A204.1 (cell line): ENCODE results near the gene TNFRSF11A.

Source experiments
- FAIRE-seq: peaks from 2 replicates; lab custom pipeline; 2012; peaks lifted over from hg19 to GRCh38; lab: Jason Lieb, UNC

TNFRSF11A gene

DNA sequence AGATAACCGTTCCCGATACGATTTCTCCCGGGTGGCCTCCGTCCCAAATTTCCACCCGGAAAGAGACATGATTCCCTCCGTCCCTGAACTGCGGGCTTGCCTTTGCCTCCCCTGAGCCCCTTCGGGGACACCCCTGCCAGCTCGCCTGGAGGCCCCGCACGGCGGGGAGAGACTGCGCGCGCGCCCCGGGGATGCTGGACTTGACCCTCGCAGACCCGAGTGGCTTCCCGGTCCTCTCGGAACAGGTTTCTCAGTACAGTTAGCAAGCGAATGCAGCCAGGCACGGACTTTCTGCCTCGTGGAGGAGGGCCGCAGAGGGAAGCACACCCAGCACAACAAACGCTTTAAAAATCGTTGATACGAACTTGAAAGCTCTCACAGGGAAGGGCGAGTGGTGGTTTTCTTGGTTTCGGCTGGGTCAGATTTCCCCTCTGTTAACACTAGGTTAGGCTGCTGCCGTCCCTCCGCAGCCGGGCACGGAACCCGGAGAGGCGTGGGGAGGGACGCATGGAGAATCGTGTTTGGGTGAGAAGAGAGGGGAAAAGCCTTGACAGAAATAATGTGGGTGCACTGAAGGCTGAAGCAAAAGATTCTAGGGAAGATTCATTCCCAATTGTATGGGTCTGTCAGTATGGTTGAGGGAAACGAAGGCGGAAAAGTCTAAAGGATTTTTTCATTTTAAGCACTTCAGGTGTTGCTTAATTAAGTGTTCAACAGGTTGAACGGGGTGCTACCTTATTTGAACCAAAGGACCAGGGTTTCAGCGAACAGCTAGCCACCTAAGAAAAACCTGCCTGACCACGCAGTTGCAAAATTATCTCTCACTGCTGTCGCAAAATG is 916 bp downstream of the TNFRSF11A start:
- FAIRE-seq: no peak

DNA sequence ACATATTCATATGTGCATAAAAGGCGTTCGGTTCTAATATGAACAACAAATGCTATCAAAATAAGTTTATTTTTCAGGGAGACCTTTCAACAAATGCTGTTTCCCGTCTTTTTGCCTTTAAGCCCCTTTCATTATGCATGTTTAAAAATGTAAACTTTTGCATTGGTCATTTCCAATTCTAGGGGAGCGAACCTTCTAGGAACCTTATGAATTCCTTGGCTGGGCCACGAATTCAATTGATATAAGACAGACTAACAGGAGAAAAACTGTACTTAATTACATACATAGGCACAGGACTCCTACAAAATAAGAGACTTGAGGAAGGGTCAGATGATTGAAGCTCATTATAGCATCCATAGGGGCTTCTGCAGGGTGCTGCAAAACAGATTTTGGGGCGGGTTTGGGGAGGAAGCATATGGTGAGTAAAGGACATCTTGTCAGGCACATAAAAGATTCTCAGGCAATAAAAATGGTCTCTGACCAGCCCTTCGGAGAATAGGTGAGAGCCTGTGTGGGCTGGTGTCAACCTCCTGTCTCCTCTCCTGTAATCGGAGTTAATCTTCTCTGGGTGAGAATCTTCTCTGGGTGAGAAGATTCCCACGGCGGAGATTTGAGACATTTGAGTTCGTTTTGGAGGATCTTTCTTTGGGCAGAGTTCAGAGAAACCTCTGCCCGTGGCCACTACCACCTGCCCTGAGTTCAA is 1.7 kb downstream of the TNFRSF11A start:
- FAIRE-seq: no peak

DNA sequence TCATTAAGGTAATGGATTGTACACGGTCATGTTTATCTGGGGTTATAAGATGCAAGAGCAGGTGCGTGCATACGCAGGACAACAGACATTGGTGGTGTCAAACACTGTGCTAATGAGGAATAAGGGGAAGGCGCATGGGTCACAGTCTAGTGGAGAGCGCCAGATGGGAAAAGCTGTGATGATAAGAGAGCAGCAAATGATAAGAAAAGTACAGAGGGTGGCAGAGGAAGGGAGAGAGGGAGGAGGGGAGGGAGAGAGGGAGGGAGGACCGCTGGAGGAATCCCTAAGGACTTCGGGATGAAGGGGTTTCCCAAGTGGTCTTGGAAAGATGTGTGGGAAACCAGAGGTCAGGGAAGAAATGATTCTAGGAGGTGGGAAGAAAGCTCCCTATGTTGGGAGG is 2.9 kb downstream of the TNFRSF11A start:
- no peak for FAIRE-seq

DNA sequence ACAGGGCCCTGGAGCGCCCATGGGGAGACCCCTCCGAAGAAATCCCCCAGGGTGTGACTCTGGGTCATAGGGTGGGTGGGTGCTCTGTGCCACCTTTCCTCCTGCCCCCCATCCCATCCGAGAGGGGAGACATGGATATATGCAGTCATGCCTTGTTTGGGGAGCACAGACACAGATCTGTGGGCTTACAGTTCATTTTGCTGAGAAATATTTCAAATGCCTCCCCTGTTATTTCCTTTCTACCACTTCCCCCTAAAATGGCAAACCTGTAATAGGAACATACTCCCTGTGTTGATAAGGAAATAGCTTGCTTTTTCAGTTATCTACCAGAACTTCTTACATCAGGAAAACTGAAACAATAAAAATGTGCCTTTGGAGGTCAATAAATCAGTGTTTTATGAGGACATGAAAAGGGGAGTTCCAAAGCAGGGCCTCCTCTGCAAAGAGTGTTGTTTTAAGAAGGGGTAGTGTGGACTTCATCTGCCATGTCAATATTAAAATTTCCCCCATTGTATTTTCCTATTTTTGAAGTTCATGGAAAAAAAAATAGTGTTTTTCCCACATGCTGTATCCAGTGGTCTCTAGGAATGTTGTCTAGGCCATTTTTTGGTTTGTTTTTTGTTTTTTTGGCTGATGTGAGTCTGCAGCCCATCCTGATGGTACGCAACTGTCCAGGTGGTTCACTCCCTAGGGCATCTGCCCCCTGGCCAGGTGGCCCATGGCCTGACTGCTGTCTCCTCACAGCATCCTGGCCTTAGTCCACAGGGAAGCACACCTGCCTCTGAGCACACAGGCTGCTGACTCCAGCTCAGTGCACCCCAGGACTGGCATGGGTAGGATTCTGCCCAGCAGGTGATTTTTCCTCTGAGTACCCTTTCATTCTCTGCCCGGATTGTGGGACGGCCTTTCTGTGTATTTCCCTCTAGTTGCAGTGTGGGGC is 3.7 kb downstream of the TNFRSF11A start:
- no peak for FAIRE-seq

DNA sequence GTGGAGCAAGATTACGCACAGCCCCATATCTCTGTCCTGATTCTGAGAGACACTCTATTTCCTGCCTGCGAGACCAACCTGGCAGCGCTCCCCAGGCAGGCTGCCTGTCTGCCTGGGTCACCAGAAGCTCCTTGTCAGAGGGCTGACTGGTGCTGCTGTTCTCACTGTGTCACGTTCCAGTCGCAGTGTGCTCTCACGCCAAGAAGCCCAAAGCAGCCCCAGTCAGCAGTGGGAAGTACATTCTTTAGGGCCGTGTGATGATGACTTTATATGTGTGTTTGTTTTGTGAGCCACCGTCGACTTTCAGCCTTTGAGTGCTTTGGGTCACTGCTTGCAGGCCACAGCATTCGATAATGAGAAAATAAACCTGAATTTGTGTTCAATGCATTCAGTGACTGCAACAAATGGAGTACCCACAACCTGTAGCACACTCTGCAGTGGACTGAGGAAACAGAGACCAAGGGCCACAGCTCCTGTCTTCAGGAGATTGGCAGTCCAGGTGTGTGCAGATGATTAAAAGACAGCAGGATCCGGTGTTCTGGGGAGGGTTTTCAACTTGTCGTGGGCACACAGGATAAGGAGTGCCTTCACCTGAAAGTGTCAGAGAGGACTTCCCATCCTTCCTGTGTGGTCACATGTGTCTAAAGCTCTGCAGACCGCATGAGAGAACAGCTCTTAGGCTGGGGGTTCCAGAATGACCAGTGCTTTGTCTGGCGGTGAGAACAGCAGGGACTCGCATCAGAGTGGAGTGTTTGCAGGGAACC is 4.8 kb downstream of the TNFRSF11A start:
- FAIRE-seq: no peak

DNA sequence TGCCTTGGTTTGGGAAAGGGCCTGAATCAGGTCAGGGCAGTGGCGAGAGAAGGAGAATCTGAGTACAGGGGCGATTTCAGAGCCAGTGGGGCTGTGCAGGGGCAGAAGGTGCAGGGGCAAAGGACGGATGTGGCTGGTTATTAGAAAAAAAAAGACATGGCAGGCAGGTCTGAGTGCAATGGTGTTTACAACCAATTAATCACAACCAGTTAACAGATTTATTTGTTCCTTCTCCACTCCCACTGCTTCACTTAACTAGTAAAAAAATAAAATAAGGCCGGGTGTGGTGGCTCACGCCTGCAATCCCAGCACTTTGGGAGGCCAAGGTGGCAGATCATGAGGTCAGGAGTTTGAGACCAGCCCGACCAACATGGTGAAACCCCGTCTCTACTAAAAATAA is 5.5 kb downstream of the TNFRSF11A start:
- FAIRE-seq: no peak

DNA sequence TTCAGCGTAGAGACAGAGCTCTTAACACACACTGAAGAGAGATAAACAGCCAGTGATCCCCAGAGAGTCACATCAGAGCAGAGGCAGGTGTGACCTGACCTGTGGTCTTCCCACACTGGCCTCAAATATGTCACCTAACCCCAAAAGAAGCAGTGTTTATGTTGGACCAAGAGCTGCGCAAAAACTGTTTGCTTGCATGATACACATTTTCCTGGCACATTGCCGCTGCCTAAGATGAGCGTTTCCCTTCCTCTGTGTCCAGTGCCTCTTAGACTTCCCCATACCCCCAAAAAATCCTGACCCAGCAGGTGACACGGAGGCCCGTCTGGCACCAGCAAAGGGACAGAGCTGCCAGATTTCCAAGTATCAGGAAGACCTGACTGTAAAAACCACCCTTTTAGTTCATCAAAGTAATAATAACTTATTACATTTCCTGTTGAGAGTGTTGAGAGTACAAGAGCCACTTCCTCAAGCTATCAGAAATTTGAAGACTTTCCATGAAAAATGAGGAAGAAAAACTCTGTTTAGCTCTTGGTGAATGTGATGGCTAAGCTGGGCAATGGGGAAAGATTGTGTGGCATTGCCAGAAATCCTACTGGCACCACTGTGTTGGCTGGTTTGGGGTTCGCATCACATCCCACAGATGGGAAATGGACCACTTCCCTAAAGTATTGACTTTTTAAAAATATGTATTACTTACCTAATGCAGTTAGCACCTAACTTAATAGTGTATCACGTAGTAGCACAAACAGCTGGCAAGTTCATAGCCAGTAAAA is 6.7 kb downstream of the TNFRSF11A start:
- no peak for FAIRE-seq

DNA sequence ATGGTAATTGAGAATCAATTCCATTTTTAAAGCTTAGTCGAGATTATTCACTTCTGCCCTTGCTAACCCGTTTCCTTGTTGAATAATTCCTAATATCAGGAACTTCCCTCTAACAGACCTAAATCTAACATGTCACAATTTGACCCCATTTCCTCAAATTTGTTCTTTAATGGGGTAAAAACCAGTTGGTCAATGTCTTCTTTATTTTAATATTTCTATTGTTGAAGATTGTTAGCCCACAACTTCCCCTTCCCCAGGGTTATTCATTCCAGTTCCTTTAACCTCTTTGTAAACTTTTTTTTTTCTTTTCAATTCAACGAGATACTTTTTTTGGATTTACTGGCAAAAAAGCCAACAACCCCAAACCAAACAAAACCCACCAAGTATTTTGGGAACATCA is 7.3 kb downstream of the TNFRSF11A start:
- no peak for FAIRE-seq

DNA sequence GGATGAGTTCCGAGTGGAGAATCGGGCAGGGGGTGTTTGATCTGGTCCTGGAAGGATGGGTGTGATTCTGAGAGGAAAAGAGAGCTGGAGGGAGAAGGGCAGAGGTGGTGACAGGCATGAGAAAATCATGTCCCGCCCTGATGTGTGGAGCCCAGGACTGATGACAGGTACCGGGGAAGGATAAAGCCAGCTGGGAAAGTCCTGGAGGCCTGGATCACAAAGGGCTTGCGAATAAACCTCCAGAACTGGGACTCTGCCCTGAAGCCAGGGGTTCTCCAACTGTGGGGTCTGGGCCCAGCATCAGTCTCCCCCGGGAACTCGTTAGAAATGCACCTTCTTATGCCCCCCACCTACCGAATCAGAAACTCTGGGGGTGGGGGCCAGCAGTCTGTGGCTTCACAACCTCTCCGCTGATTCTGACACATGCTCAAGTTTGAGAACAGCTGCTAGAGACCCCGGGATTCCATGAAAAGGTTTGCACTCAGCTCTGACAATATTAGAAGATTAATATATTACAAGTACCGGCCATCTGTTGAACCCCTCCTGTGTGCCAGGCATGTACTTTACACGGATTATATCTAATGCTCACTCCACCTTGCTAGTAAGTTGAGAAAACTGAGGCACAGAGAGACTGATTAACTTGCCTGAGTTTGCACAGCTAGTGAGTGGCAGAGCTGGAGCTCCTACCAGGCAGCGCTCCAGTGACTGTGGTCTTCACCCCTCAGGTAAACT is 8.0 kb downstream of the TNFRSF11A start:
- no peak for FAIRE-seq

DNA sequence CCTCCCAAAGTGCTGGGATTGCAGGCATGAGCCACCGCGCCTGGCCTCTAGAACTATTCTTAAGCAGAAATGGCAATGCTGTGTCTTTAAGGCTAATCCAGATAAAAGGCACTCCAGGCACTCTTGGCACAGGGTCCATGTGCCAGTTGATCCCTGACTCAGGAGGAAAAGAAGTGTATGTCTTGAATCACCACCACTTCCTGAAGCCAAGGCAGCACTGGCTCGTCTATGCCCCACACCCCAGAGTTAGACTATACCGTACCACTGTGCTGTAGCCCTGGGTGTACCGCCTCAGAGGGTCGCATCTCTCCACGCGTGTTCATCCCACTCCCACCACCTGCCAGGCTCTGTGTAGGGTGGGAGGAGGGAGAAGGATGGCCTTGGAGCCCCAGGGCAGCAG is 9.0 kb downstream of the TNFRSF11A start:
- no peak for FAIRE-seq

DNA sequence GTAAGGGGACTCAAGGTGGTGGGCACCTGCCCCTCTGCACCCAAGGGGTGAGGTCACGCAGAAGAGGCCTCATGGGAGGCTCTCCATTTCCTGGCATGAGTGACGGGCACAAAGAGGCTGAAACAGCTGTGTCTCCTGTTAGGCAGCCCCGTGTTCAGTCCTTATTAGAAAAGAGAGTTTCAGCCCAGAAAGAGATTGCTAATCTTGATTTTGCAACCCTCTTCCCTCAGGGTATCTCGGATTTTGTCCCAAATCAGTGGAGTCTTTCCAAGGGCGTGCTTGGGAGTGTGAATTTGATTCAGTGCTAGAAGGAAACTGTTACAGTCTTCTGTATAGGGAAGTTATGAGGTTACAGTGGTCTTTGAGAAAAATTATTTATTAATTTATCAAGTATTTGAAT is 10.4 kb downstream of the TNFRSF11A start:
- no peak for FAIRE-seq

DNA sequence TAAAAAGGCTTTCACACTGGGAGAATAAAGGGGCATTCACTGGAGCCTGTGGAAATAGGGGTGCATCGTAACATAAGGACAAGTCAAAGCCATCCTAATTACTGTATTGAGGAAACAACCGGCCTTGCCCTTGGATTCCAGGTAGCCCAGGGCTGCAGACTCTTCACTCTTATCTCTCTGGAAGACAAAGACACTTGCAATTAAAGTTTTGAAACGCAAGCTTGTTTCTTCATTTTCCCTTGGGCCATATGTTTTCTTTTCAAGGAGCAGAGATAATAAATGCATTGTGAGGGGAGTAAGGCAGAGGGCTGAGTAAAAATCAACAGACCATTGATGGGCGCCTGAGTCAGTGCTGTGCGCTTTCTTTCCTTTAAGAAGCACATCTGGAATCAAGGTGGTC is 11.5 kb downstream of the TNFRSF11A start:
- FAIRE-seq: no peak

DNA sequence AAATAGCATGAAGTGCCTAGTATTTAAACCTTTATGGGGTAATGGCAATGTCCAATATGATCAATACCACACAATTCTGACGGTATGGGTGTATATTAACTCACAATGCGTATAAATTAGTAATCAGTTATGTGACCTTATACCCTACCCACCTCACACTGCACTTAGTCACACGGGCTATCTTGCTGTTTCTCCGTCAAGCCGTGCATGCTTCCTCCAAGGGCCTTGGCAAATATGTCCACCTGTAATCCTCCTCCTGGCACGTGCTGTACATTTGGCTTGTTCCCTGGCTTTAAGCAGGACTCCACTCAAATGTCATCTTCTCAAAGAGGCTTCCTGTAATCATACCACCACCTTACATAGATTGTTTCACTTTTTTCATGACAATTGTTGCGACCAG is 12.2 kb downstream of the TNFRSF11A start:
- no peak for FAIRE-seq

DNA sequence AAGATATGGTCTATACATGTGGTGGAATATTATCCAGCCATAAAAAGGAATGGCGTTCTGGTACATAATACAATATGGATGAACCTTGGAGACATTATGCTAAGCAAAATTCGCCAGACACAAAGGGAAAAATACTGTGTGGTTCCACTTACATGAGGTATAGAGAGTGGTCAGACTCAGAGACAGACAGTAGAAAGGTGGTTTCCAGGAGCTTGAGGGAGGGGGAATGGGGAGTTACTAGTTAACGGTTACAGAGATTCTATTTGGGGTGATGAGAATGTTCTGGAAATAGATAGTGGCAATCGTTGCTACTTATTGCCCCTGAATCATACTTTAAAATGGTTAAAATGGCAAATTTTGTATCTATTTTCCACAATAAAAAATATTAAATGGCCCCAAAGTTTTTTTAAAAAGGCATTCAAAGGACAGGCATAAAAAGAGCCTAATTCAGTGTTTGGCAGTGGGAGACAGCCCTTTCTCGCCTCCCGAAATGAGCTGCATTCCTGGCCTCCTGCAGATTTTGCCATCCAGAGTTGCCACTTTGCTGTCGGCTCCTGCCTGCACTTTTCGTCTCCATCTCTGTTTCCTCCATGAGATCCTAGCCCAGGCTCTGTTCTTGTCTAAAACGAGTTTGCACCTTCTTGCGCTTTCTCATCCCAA is 13.5 kb downstream of the TNFRSF11A start:
- FAIRE-seq: no peak

DNA sequence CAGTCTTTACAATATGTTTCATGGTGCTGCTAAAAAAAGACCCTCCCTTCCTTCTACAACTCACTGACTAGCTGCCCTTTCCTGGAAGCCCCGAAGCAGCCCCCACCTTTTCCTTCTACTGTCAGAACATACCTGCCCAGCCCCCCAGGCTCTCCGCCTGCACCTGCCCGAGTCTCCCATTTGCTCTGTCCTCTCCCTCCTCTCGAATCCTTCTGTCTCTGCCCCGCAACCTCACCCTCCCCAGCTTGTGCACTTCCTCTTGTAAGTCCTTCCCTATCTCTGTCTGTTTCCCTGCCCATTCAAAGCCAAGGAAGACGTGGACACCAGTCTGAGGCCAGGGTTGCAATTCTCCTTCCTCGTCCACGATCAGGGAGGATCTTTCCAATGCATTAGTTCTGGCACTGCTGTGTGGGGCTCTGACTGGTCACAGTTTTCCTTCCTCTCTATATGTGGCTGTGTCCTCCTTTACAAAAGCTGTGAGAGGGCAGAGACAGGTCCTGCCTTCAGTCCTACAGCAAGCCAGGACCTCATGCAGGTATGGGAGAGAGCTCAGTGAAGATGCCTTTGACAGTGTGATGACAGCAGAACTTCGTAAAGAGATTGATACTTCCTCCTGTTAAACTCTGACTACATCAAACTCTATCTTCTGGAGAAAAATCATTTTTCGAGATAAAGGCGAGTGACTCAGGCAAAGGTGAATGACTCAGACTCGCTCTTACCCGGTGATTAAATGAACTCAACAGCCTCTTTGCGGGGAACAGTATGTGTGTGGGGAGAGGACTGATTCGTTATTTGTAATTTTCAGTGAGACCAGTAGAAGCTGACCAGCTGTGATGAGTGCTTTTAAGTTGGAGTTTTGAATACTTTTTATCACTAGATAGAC is 14.2 kb downstream of the TNFRSF11A start:
- FAIRE-seq: no peak

DNA sequence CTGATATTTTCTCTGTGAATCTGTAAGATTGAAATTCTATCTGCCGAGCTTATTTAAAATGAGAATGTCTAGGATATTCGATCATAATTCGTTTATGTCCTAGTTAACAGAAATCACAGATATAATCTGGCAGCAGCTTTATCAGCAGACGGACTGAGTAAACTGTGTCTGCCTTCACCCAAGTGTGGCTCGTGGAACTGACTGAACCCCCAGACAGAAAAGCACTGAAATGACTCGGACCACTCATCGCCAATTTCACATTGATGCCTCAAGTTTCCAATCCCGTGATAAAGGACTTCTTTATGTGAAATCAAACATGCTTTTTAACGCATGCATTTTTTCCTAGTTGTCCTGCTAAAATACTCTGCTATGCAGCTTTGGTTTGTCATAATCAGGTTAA is 15.9 kb downstream of the TNFRSF11A start:
- no peak for FAIRE-seq

DNA sequence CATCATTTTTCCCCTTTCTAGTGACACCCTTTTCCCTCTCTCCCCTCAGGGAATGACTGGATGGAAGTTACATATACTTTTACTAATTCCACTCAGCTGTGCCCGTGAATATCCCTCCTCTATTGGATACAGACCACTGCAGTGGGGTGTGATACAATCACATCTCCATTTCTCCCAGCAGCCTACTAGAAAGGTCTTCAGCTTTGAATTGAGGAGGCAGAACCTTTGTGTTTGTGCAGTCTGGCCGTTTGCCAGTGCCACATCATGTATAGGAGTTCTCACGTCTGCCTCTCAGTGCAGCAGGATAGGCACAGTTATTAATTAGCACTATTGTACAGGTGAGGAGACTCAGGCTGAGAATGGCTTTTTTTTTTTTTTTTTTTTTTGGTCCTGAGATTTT is 16.4 kb downstream of the TNFRSF11A start:
- no peak for FAIRE-seq

DNA sequence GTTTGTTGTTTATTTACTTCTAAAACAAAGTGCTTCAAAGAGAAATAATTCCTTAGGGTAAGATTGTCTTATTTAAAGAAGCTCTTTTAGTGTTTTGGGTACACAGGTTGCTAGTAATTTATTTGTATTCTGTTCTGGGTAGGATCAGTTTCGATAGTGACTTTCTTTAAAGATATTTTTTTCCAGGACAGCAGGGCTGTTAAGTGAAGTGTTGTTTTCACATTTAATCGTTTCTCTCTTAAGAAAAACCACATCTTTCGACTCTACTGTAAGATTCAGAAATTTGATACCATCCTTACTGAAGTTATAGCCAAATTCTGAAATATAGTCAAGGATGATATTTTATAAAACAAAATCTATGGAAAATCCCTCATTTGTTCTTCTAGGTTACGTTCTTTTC is 17.8 kb downstream of the TNFRSF11A start:
- FAIRE-seq: no peak

DNA sequence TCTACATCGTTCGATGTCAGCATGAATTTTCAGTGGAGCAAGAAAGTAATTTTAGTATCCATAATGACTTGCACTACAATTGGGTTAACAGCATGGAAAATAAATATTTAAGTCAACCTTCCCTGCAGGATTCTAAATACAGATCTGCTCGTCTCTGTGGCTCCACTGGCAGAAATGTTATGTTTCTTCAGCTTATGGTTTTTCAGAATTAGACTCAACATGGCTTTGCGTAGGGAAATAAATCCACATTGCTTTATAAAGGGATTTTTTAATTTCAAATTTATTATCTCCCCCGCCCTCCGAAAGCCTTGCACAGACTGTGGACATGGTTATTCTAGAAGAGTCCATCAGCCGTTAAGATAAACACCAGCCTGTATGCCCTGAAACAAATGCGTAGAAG is 18.2 kb downstream of the TNFRSF11A start:
- FAIRE-seq: no peak
